ENCODE data around the gene FAM120B.

- TF ChIP-seq POLR2A (IDR thresholded peaks at IDR 0.05; ENCODE audit: low read length), result no peak
- TF ChIP-seq GATA1 (IDR thresholded peaks at IDR 0.05; ENCODE audit: low read depth, low read length), result no peak
Observed at GRCh38 chr6:170271771-170272314, 34.7 kb upstream of the FAM120B start.
